Natural killer cell (primary cell): ENCODE results near the gene ZC3HAV1. TPM values are rescaled to one million over a fixed set of nuclear protein-coding genes. Genes with fewer than 3 reads are reported as not detected.
A peak's percentile ranks its signal among the peaks of the same experiment; 100 is the strongest.
"Not testable (repeated sequence)": the region's sequence is repeated elsewhere in the genome, so short reads cannot be mapped to it uniquely, and the experiment has no call there.

Experiments used
- ATAC-seq, 3 donors: fragments of 150-1000 bp in 2 of 3; fragments of 200-7000 bp in 1 of 3; cut with Tn5 transposase; 1 replicate in 1 of 3; 2 replicates in 2 of 3; pipeline ENCODE4 v1.10.0; 2021; ENCODE audit warnings: mild to moderate bottlenecking in 2 of 3, moderate library complexity in 2 of 3
- DNase-seq, 2 donors: peaks; one replicate each; pipeline versions ENCODE4 v3.0.0 to v3.0.0-alpha.2; 2013 to 2021; ENCODE audit warnings: mixed read lengths in 1 of 2
- H3K27ac ChIP-seq: one replicate; pipeline ENCODE4 v1.5.1; 2013; ENCODE audit warnings: mild to moderate bottlenecking, low read length
- H3K27me3 ChIP-seq: one replicate; pipeline ENCODE4 v1.6.1; 2013; ENCODE audit warnings: low read length; ENCODE audit not compliant: control insufficient read depth, insufficient read depth
- H3K36me3 ChIP-seq: one replicate; pipeline ENCODE4 v1.6.1; 2013; ENCODE audit warnings: low read length; ENCODE audit not compliant: control insufficient read depth, insufficient read depth
- H3K4me1 ChIP-seq: one replicate; pipeline ENCODE4 v1.6.1; 2013; ENCODE audit warnings: low read length; ENCODE audit not compliant: control insufficient read depth, insufficient read depth
- H3K4me3 ChIP-seq: one replicate; pipeline ENCODE4 v1.5.1; 2013; ENCODE audit warnings: low read length
- H3K9me3 ChIP-seq: one replicate; pipeline ENCODE4 v1.6.1; 2013; ENCODE audit warnings: low read length; ENCODE audit not compliant: control insufficient read depth, insufficient read depth
- H3K27ac Mint-ChIP-seq, 2 donors: one replicate each; pipeline ENCODE4 v1.8.0; 2022; ENCODE audit warnings: mild to moderate bottlenecking in 2 of 2, mixed read lengths in 2 of 2, moderate library complexity in 1 of 2
- H3K27me3 Mint-ChIP-seq, 2 donors: one replicate each; pipeline ENCODE4 v1.8.0; 2022; ENCODE audit warnings: low read depth in 2 of 2, mixed read lengths in 2 of 2
- H3K36me3 Mint-ChIP-seq: one replicate; pipeline ENCODE4 v1.8.0; 2022; ENCODE audit warnings: mixed read lengths
- H3K4me1 Mint-ChIP-seq, 2 donors: one replicate each; pipeline ENCODE4 v1.8.0; 2022; ENCODE audit warnings: mixed read lengths in 2 of 2
- H3K4me3 Mint-ChIP-seq: one replicate; pipeline ENCODE4 v1.8.0; 2022; ENCODE audit warnings: mild to moderate bottlenecking, moderate library complexity, mixed read lengths
- H3K9me3 Mint-ChIP-seq, 2 donors: one replicate each; pipeline ENCODE4 v1.8.0; 2022; ENCODE audit warnings: mixed read lengths in 2 of 2
- CTCF ChIP-seq: fragments of 200-600 bp; IDR thresholded peaks from one replicate; pipeline ENCODE4 v1.8.0; 2022; ENCODE audit warnings: antibody characterized with exemption
- WGBS: methylation state at CpG from one replicate; pipeline ENCODE4 v1.1.7; 2013; ENCODE audit warnings: missing lambda C conversion rate; ENCODE audit not compliant: insufficient coverage; 5-methylcytosine and 5-hydroxymethylcytosine counted together
- intact Hi-C: fragments of 100-400 bp; cut with micrococcal nuclease; formaldehyde crosslinking; loops from one replicate; pipeline ENCODE4 v1.14.2; 2022
- total RNA-seq, 4 donors: library from RNA; stranded (reverse); fragments of 120-200 nt in 1 of 4; gene quantifications; one replicate each; pipeline versions ENCODE4 v1.2.3 to v1.2.4, GENCODE V29; 2013 to 2022

Gene ZC3HAV1
- total RNA-seq, 3 donors from 2014 or later (not counting 1 experiment from before 2014, with no cell fraction given), result 129 to 153 (median 137) TPM

DNA sequence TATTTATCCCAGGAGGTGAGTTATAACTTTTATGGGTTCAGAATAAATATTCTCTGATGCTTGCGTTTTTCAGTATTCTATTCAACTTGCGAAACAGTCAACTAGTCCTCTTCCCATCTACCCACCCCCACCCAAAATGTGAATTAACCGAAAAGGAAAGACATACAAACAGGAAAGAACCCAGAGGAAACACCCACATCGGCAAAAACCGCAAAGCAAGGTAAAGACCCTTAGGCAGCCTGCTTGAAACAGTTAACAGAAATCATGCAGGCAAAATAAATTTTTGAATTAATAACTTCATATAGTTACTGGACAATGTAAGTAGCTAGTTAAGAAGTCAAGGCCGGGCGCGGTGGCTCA is 5.4 kb downstream of the ZC3HAV1 start:
- ATAC-seq (no peak), DNase-seq (peak in 1 of 2 donors; percentile 72)
- H3K36me3 Mint-ChIP-seq, result peaks cover 10% of the 10 kb centered on the region
- H3K9me3 Mint-ChIP-seq, result no peaks in the 10 kb centered on the region
- Histone ChIP-seq H3K9me3 (no peaks in the 10 kb centered on the region), H3K27ac (peak overlapping the region; percentile 89), H3K4me1 (peaks cover 35% of the 10 kb centered on the region), H3K27me3 (no peaks in the 10 kb centered on the region), H3K4me3 (peak overlapping the region; percentile 23), H3K36me3 (peaks cover 2% of the 10 kb centered on the region)
- H3K4me3 Mint-ChIP-seq, result peak overlapping the region; percentile 95
- peak overlapping the region; percentile 96 to 99 for H3K27ac Mint-ChIP-seq
- intact Hi-C loops, result loop anchor here (1.0 kb wide), 2 partner anchors 9 to 13 kb away; no protein-coding TSS in a partner anchor
- peaks cover 67% of the 10 kb centered on the region in 2 donors for H3K4me1 Mint-ChIP-seq
- 0% methylated on average over 8 of the region's 8 CpGs for WGBS
- H3K27me3 Mint-ChIP-seq, result no peaks in the 10 kb centered on the region
- no peak for TF ChIP-seq CTCF

- Histone ChIP-seq H3K4me3 (peak overlapping the region; percentile 23), H3K4me1 (peaks cover 35% of the 10 kb centered on the region), H3K27ac (peak overlapping the region; percentile 89), H3K27me3 (no peaks in the 10 kb centered on the region), H3K9me3 (no peaks in the 10 kb centered on the region), H3K36me3 (peaks cover 7% of the 10 kb centered on the region)
- intact Hi-C loops, result no loop called here
- Mint-ChIP-seq H3K27ac (peak overlapping the region; percentile 96 to 99), H3K4me1 (peaks cover 71 to 73% of the 10 kb centered on the region in 2 donors), H3K4me3 (peak overlapping the region; percentile 95), H3K27me3 (no peaks in the 10 kb centered on the region), H3K9me3 (no peaks in the 10 kb centered on the region), H3K36me3 (peaks cover 9% of the 10 kb centered on the region)
- WGBS, result 31% methylated on average over 2 of the region's 5 CpGs
- TF ChIP-seq CTCF, result no peak
- ATAC-seq (no peak), DNase-seq (peak in 1 of 2 donors; percentile 8)
These were observed 6.3 kb downstream of the ZC3HAV1 start for GRCh38 chr7:139103057-139103815.

- H3K36me3 ChIP-seq, result peaks cover 11% of the 10 kb centered on the region
- intact Hi-C loops, ATAC-seq: not testable (repeated sequence)
These were observed 7.8 kb downstream of the ZC3HAV1 start for GRCh38 chr7:139101637-139102158.

DNA sequence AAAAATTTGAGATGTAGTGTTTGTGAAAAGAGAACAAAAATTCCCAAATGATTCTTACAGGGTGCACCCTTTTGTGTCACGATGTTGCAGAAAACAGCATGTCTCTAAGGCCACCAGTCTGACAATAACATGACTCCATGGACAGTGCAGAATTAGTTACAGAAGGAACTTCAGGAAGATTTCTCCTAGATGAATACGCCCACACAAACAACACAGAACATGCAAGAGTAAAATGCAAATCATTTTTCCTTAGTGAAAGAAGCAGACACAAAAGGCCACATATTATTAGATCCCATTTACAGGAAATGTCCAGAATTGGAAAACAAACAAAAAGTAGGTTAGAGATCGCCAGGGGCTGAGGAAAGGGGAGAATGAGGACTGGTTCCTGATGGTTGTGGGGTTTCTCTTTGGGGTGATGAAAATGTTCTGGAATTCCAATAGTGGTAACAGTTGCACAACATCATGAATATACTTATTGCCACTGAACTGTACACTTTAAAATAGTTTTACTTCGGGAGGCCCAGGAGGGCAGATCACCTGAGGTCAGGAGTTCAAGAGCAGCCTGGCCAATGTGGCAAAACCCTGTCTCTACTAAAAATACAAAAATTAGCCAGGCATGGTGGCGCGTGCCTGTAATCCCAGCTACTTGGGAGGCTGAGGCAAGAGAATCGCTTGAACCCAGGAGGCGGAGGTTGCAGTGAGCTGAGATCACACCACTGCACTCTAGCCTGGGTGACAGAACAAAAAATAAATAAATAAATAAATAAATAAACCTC is 10.2 kb downstream of the ZC3HAV1 start:
- DNase-seq, result peak in 1 of 2 donors; percentile 12
- Histone ChIP-seq H3K4me1 (peaks cover 58% of the 10 kb centered on the region), H3K36me3 (peaks cover 12% of the 10 kb centered on the region), H3K9me3 (no peaks in the 10 kb centered on the region), H3K4me3 (no peak overlapping the region), H3K27ac (no peak overlapping the region), H3K27me3 (no peaks in the 10 kb centered on the region)
- no peak for TF ChIP-seq CTCF
- Mint-ChIP-seq H3K4me3 (peak overlapping the region; percentile 48), H3K4me1 (peaks cover 63 to 75% of the 10 kb centered on the region in 2 donors), H3K36me3 (no peaks in the 10 kb centered on the region), H3K9me3 (no peaks in the 10 kb centered on the region), H3K27me3 (no peaks in the 10 kb centered on the region), H3K27ac (peak overlapping the region; percentile 71 to 96)
- WGBS, result 69% methylated on average over 4 of the region's 8 CpGs
- intact Hi-C loops, result loop anchor here (10.0 kb wide), 1 partner anchor 345 kb away; no protein-coding TSS in a partner anchor
- ATAC-seq, result no peak

More at GRCh38 chr7:139101637-139102158, 7.8 kb downstream of the ZC3HAV1 start:
- H3K9me3 ChIP-seq, H3K27me3 ChIP-seq, H3K4me3 ChIP-seq, DNase-seq, H3K27ac ChIP-seq, H3K27me3 Mint-ChIP-seq, H3K36me3 Mint-ChIP-seq, H3K9me3 Mint-ChIP-seq: not testable (repeated sequence)
- peak overlapping the region; percentile 78 for H3K4me3 Mint-ChIP-seq
- peaks cover 56 to 64% of the 10 kb centered on the region in 2 donors for H3K4me1 Mint-ChIP-seq
- H3K27ac Mint-ChIP-seq, result peak overlapping the region; percentile 71 to 96
- H3K4me1 ChIP-seq, result peaks cover 44% of the 10 kb centered on the region
- 100% methylated on average over 2 of the region's 4 CpGs for WGBS
